NB4 (cell line): ENCODE data around the gene IGSF6.
"Not testable (repeated sequence)": the region's sequence is repeated elsewhere in the genome, so short reads cannot be mapped to it uniquely, and the experiment has no call there.

Experiments
- DNase-seq: peaks from one replicate; pipeline ENCODE4 v3.0.0; 2010; ENCODE audit warnings: low read depth
- H3K4me3 ChIP-seq: one replicate; pipeline ENCODE4 v1.5.1; 2011; ENCODE audit warnings: mild to moderate bottlenecking, low read depth, low read length, moderate library complexity
- CTCF ChIP-seq: IDR thresholded peaks from one replicate; pipeline ENCODE4 v1.5.1; 2012; ENCODE audit warnings: low read depth, low read length
- MAX ChIP-seq: IDR thresholded peaks from 2 replicates; pipeline ENCODE4 v1.6.1; 2011; ENCODE audit warnings: low read depth, low read length
- MYC ChIP-seq: IDR thresholded peaks from 2 replicates; pipeline ENCODE4 v1.6.1; 2011; ENCODE audit warnings: low read depth, low read length
- POLR2A ChIP-seq: IDR thresholded peaks from 2 replicates; pipeline ENCODE4 v1.6.1; 2011; ENCODE audit warnings: mild to moderate bottlenecking; ENCODE audit not compliant: insufficient read length; ENCODE audit errors: extremely low read depth

The IGSF6 gene

GRCh38 chr16:21642861-21643260 is 9.5 kb downstream of the IGSF6 start:
- no peak for DNase-seq
- H3K4me3 ChIP-seq, result no peak overlapping the region
- no peak for TF ChIP-seq MAX
- no peak for TF ChIP-seq CTCF
- TF ChIP-seq MYC, result no peak
- TF ChIP-seq POLR2A, result no peak

- no peak overlapping the region for H3K4me3 ChIP-seq
- no peak for DNase-seq
- no peak for TF ChIP-seq POLR2A
Measured at GRCh38 chr16:21641916-21642315, 10.5 kb downstream of the IGSF6 start.

- H3K4me3 ChIP-seq, result no peak overlapping the region
- DNase-seq, result no peak
- no peak for TF ChIP-seq MAX
- TF ChIP-seq POLR2A, result no peak
- TF ChIP-seq CTCF, result no peak
- TF ChIP-seq MYC, result no peak
Measured at GRCh38 chr16:21639493-21639892, 12.9 kb downstream of the IGSF6 start.

GRCh38 chr16:21638573-21638975 is 13.8 kb downstream of the IGSF6 start:
- TF ChIP-seq POLR2A (no peak), MYC (no peak), MAX (no peak), CTCF (no peak)
- no peak overlapping the region for H3K4me3 ChIP-seq
- DNase-seq, result no peak

- TF ChIP-seq MYC (no peak), POLR2A (no peak), MAX (no peak), CTCF (no peak)
- DNase-seq, result no peak
- no peak overlapping the region for H3K4me3 ChIP-seq
Measured at GRCh38 chr16:21637032-21637968, 15.1 kb downstream of the IGSF6 start.

GRCh38 chr16:21635694-21636093 is 16.7 kb downstream of the IGSF6 start:
- not testable (repeated sequence) for DNase-seq, H3K4me3 ChIP-seq

- no peak for DNase-seq
- H3K4me3 ChIP-seq, result no peak overlapping the region
- TF ChIP-seq CTCF, result no peak
- TF ChIP-seq MYC, result no peak
- TF ChIP-seq POLR2A, result no peak
Measured at GRCh38 chr16:21634216-21634615, 18.2 kb downstream of the IGSF6 start.

- not testable (repeated sequence) for DNase-seq, H3K4me3 ChIP-seq
Measured at GRCh38 chr16:21631951-21632575, 20.3 kb downstream of the IGSF6 start.

- H3K4me3 ChIP-seq, DNase-seq: not testable (repeated sequence)
Measured at GRCh38 chr16:21631376-21631775, 21.0 kb downstream of the IGSF6 start.

- not testable (repeated sequence) for H3K4me3 ChIP-seq, DNase-seq
Measured at GRCh38 chr16:21630866-21631265, 21.5 kb downstream of the IGSF6 start.
